Liver (tissue), 9 donors: ENCODE measurements around the gene TACR1. TPM values are rescaled to one million over a fixed set of nuclear protein-coding genes. Genes with fewer than 3 reads are reported as not detected.

Experiments used
- DNase-seq: peaks from one replicate; pipeline ENCODE4 v3.0.0-alpha.2; 2017; ENCODE audit warnings: low spot score
- H3K27ac ChIP-seq, 2 donors: one replicate each; pipeline ENCODE4 v1.7.0; 2013; ENCODE audit warnings: inconsistent platforms in 2 of 2, low read length in 2 of 2, control low read depth in 1 of 2, low read depth in 1 of 2, mild to moderate bottlenecking in 1 of 2
- H3K27me3 ChIP-seq, 4 donors: one replicate each; pipeline versions ENCODE4 v1.6.1 to v1.7.0; 2013; ENCODE audit warnings: low read length in 3 of 4, inconsistent platforms in 1 of 4, mild to moderate bottlenecking in 1 of 4, moderate library complexity in 1 of 4; ENCODE audit not compliant: control insufficient read depth in 4 of 4, insufficient read depth in 4 of 4
- H3K36me3 ChIP-seq, 4 donors: one replicate each; pipeline versions ENCODE4 v1.6.1 to v1.7.0; 2013; ENCODE audit warnings: low read length in 3 of 4, mild to moderate bottlenecking in 3 of 4, low read depth in 1 of 4, moderate library complexity in 1 of 4; ENCODE audit not compliant: control insufficient read depth in 4 of 4, insufficient read depth in 3 of 4
- H3K4me1 ChIP-seq, 4 donors: one replicate each; pipeline versions ENCODE4 v1.6.1 to v1.7.0; 2013; ENCODE audit warnings: low read length in 3 of 4, mild to moderate bottlenecking in 3 of 4, moderate library complexity in 1 of 4; ENCODE audit not compliant: control insufficient read depth in 4 of 4, insufficient read depth in 4 of 4
- H3K4me3 ChIP-seq, 3 donors: one replicate each; pipeline versions ENCODE4 v1.6.1 to v1.7.0; 2013; ENCODE audit warnings: low read length in 3 of 3, control low read depth in 1 of 3, low read depth in 1 of 3, mild to moderate bottlenecking in 1 of 3
- H3K9ac ChIP-seq, 2 donors: one replicate each; pipeline ENCODE4 v1.7.0; 2013; ENCODE audit warnings: low read length in 2 of 2, mild to moderate bottlenecking in 2 of 2, moderate library complexity in 2 of 2, control low read depth in 1 of 2, low read depth in 1 of 2
- H3K9me3 ChIP-seq, 4 donors: one replicate each; pipeline versions ENCODE4 v1.6.1 to v1.7.0; 2013; ENCODE audit warnings: low read length in 3 of 4; ENCODE audit not compliant: control insufficient read depth in 4 of 4
- EGR1 ChIP-seq, 2 donors: IDR thresholded peaks; 2 replicates each; pipeline ENCODE4 v1.6.1; 2016 to 2018; ENCODE audit warnings: antibody characterized with exemption in 2 of 2, low read depth in 2 of 2
- FOXA1 ChIP-seq: IDR thresholded peaks from 2 replicates; pipeline ENCODE4 v1.6.1; 2016; ENCODE audit warnings: antibody characterized with exemption
- FOXA2 ChIP-seq: IDR thresholded peaks from 2 replicates; pipeline ENCODE4 v1.6.1; 2016; ENCODE audit warnings: antibody characterized with exemption
- GABPA ChIP-seq, 2 donors: IDR thresholded peaks in 1 of 2; conservative IDR thresholded peaks in 1 of 2; 2 replicates each; pipeline ENCODE4 v1.6.1; 2016; ENCODE audit warnings: antibody characterized with exemption in 2 of 2, mild to moderate bottlenecking in 1 of 2, moderate library complexity in 1 of 2
- HNF4A ChIP-seq, 2 donors: conservative IDR thresholded peaks; 2 replicates each; pipeline ENCODE4 v1.6.1; 2016; ENCODE audit warnings: antibody characterized with exemption in 2 of 2, mild to moderate bottlenecking in 2 of 2
- HNF4G ChIP-seq: IDR thresholded peaks from 2 replicates; pipeline ENCODE4 v1.6.1; 2016; ENCODE audit warnings: antibody characterized with exemption
- JUND ChIP-seq, 2 donors: IDR thresholded peaks; 2 replicates each; pipeline ENCODE4 v1.6.1; 2016; ENCODE audit warnings: antibody characterized with exemption in 2 of 2
- NR2F2 ChIP-seq: IDR thresholded peaks from 2 replicates; pipeline ENCODE4 v1.6.1; 2016; ENCODE audit warnings: antibody characterized with exemption
- RAD21 ChIP-seq, 2 donors: IDR thresholded peaks; 2 replicates each; pipeline ENCODE4 v1.6.1; 2016; ENCODE audit warnings: antibody characterized with exemption in 2 of 2, mild to moderate bottlenecking in 2 of 2
- RXRA ChIP-seq, 2 donors: IDR thresholded peaks; 2 replicates each; pipeline ENCODE4 v1.6.1; 2017 to 2018; ENCODE audit warnings: antibody characterized with exemption in 2 of 2, mild to moderate bottlenecking in 1 of 2
- YY1 ChIP-seq: IDR thresholded peaks from 2 replicates; pipeline ENCODE4 v1.6.1; 2016; ENCODE audit warnings: antibody characterized with exemption, mild to moderate bottlenecking
- WGBS: extraction: QIAGEN DNeasy Blood & Tissue Kit; methylation state at CpG from one replicate; pipeline ENCODE4 v1.1.7; 2013; 5-methylcytosine and 5-hydroxymethylcytosine counted together
- polyA plus RNA-seq, 2 donors: library from polyadenylated mRNA; stranded (reverse) in 1 of 2; unstranded in 1 of 2; fragments of 200-250 nt in 1 of 2; fragments of >200 nt in 1 of 2; fragmentation: Nextera tagmentation in 1 of 2; extraction: Ambion mirVana in 1 of 2; gene quantifications; one replicate each; pipeline versions ENCODE4 v1.2.1 to v1.2.3, GENCODE V29; 2013 to 2015
- total RNA-seq, 2 donors: library from RNA; depleted of rRNA; stranded (reverse); fragments of >200 nt; gene quantifications; one replicate each; pipeline ENCODE4 v1.2.3, GENCODE V29; 2014
- TF ChIP-seq, protein P1 (sequence below): IDR thresholded peaks from 2 replicates; pipeline ENCODE4 v1.6.1; 2016; ENCODE audit warnings: antibody characterized with exemption
- TF ChIP-seq, protein P2 (sequence below): IDR thresholded peaks from 2 replicates; pipeline ENCODE4 v1.6.1; 2016; ENCODE audit warnings: antibody characterized with exemption
- TF ChIP-seq, protein P3 (sequence below): fragments of 150-350 bp; IDR thresholded peaks from 2 replicates; pipeline ENCODE4 v1.5.1; 2017; ENCODE audit warnings: improper control_type of control experiment, low read depth, low read length; ENCODE audit not compliant: missing input control
- TF ChIP-seq, protein P4 (sequence below): IDR thresholded peaks from 2 replicates; pipeline ENCODE4 v1.6.1; 2016; ENCODE audit warnings: antibody characterized with exemption
- donor health status: healthy.
- donor health status: healthy.
- donor health status: healthy.
- donor health status: healthy.
- donor health status: healthy.

The TACR1 gene
- total and polyA plus RNA-seq, 4 donors = 0.02 to 0.84 (median 0.14) TPM; not detected in 1

DNA sequence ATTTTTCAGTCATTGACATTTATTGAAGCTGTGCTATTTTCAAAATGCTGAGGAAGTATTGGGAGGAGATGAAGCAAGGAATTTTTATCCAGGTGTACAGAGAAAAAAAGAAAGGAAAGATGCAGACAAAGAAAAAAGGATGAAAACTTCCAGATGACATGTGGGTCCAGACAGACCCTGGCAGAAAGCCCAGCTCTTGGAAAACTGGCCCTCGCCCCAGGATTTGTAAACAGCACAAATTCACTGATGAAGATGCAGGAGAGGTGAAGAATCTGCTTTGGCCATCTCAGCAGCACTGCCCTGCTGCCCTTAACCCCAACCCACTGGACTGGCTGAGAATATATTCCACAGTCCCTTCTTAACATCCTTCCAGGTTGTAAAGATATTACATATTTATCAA, 12.5 kb downstream of the TACR1 start:
- H3K4me1 ChIP-seq = no peaks in the 10 kb centered on the region
- H3K36me3 ChIP-seq = no peaks in the 10 kb centered on the region
- no peak overlapping the region for H3K27ac ChIP-seq
- TF ChIP-seq, protein P1, sequence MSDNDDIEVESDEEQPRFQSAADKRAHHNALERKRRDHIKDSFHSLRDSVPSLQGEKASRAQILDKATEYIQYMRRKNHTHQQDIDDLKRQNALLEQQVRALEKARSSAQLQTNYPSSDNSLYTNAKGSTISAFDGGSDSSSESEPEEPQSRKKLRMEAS = no peak
- TF ChIP-seq FOXA2 (no peak), FOXA1 (no peak), HNF4G (no peak), EGR1 (IDR thresholded peaks at IDR 0.05; ENCODE audit: low read depth in 2 of 2) (no peak), GABPA (IDR thresholded peaks at IDR 0.05 in 1 of 2, conservative IDR thresholded peaks at IDR 0.05 in 1 of 2) (no peak), HNF4A (conservative IDR thresholded peaks at IDR 0.05) (no peak), YY1 (no peak), RXRA (IDR thresholded peaks at IDR 0.05) (no peak), JUND (IDR thresholded peaks at IDR 0.05) (no peak)
- TF ChIP-seq, protein P2, sequence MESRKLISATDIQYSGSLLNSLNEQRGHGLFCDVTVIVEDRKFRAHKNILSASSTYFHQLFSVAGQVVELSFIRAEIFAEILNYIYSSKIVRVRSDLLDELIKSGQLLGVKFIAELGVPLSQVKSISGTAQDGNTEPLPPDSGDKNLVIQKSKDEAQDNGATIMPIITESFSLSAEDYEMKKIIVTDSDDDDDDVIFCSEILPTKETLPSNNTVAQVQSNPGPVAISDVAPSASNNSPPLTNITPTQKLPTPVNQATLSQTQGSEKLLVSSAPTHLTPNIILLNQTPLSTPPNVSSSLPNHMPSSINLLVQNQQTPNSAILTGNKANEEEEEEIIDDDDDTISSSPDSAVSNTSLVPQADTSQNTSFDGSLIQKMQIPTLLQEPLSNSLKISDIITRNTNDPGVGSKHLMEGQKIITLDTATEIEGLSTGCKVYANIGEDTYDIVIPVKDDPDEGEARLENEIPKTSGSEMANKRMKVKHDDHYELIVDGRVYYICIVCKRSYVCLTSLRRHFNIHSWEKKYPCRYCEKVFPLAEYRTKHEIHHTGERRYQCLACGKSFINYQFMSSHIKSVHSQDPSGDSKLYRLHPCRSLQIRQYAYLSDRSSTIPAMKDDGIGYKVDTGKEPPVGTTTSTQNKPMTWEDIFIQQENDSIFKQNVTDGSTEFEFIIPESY = no peak
- TF ChIP-seq, protein P3, sequence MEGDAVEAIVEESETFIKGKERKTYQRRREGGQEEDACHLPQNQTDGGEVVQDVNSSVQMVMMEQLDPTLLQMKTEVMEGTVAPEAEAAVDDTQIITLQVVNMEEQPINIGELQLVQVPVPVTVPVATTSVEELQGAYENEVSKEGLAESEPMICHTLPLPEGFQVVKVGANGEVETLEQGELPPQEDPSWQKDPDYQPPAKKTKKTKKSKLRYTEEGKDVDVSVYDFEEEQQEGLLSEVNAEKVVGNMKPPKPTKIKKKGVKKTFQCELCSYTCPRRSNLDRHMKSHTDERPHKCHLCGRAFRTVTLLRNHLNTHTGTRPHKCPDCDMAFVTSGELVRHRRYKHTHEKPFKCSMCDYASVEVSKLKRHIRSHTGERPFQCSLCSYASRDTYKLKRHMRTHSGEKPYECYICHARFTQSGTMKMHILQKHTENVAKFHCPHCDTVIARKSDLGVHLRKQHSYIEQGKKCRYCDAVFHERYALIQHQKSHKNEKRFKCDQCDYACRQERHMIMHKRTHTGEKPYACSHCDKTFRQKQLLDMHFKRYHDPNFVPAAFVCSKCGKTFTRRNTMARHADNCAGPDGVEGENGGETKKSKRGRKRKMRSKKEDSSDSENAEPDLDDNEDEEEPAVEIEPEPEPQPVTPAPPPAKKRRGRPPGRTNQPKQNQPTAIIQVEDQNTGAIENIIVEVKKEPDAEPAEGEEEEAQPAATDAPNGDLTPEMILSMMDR = no peak
- DNase-seq = no peak
- no peaks in the 10 kb centered on the region for H3K9me3 ChIP-seq
- H3K9ac ChIP-seq = no peak overlapping the region
- H3K4me3 ChIP-seq = no peak overlapping the region
- peaks cover 0 to 10% (median 0%) of the 10 kb centered on the region in 4 donors for H3K27me3 ChIP-seq
- 22% methylated on average over 1 of the region's 1 CpG for WGBS

DNA sequence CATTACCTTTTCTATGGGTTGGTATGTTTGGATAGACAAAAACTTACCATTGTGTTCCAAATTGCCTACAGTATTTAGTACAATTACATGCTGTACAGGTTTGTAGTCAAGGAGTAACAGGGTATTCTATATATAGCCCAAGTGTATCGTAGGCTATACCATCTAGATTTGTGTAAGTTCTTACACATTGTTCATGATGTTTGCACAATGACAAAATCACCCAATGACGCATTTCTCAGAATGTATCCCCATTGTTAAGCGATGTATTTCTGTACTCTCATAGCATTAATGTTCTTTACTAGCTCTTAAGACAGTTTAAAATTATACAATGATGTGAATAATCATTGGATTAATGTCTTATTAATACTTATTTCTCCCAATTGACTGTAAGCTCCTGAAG, 16.7 kb downstream of the TACR1 start:
- H3K36me3 ChIP-seq = no peaks in the 10 kb centered on the region
- TF ChIP-seq, protein P2 = no peak
- TF ChIP-seq RXRA (IDR thresholded peaks at IDR 0.05) (no peak), FOXA1 (no peak), NR2F2 (no peak), YY1 (no peak), HNF4G (no peak), RAD21 (IDR thresholded peaks at IDR 0.05) (no peak), FOXA2 (no peak)
- TF ChIP-seq, protein P4, sequence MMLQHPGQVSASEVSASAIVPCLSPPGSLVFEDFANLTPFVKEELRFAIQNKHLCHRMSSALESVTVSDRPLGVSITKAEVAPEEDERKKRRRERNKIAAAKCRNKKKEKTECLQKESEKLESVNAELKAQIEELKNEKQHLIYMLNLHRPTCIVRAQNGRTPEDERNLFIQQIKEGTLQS = no peak
- TF ChIP-seq, protein P1 = no peak
- TF ChIP-seq, protein P3 = no peak
- DNase-seq = no peak
- H3K4me3 ChIP-seq = no peak overlapping the region
- H3K4me1 ChIP-seq = no peaks in the 10 kb centered on the region
- WGBS = 96% methylated on average over 3 of the region's 3 CpGs
- no peaks in the 10 kb centered on the region for H3K9me3 ChIP-seq
- peaks cover 0 to 3% (median 0%) of the 10 kb centered on the region in 4 donors for H3K27me3 ChIP-seq
- H3K27ac ChIP-seq = no peak overlapping the region
- no peak overlapping the region for H3K9ac ChIP-seq
